ENCODE measurements around the gene OR6C76.
"Not testable (repeated sequence)": the region's sequence is repeated elsewhere in the genome, so short reads cannot be mapped to it uniquely, and the experiment has no call there.

OR6C76 gene

DNA sequence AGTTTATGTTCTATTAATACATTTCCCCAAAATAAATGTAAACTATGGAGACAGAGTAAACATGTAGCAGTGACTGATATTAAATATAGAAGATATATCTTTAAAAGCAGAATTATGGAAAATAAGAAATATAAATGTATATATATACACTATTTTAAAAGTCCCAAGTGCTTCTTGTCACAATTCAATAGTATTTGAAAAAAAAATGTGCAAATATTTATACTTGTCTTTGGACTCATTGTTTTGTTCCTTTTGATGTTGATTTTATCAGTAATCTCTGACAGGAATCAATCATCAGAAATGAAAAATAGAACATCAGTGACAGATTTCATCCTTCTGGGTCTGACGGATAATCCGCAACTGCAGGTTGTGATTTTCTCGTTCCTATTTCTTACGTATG, at the start of gene OR6C76:
Gene OR6C76 (plus strand): TSS at position 301 of the 400 bp plus-strand sequence. CDS start 0 bp downstream, at position 301.
- no peak for DNase-seq (ENCODE audit: low spot score)

DNA sequence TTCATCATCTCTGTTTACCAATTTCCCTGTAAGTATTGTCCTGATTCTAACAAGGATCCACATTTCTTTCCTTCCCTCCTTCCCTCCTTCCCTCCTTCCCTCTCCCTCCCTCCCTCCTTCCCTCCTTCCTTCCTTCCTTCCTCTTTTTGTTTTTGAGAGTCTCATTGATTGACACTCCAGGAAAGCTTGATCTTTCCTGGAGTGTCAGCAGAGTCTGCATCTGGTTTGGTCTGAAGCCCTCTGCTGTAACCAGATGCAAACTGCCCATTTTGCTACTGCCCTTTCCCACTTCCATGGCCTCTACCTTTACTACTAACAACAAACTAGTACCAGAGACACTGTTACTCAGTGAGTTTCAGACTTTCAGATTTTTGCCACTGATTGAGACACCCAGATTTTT, 40.2 kb upstream of the OR6C76 start:
- DNase-seq (ENCODE audit: low spot score), result no peak

GRCh38 chr12:55392032-55392795, 33.8 kb upstream of the OR6C76 start:
- no peak for DNase-seq (ENCODE audit: low spot score)

GRCh38 chr12:55396326-55396725, 29.7 kb upstream of the OR6C76 start:
- no peak for DNase-seq (ENCODE audit: low spot score)

DNA sequence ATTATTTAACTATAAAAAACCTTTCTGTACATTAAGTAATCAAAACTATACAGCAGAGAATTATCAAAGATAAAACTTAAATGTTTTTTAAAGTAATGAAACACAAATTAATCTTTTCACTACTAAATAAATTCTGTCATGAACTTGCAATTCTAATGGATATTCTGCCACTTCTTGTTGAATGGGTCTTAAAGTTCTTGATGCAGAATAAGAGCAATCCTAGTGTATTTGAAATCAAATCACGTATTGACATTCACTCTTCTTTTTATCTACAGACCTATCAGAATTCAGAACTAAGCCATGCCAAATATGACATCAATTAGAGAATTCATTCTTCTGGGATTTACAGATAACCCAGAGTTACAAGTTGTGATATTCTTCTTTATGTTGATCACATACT, 25.8 kb upstream of the OR6C76 start, which contains the start of gene OR6C65:
Gene OR6C65 (plus strand): TSS at position 301 of the 400 bp plus-strand sequence. CDS start 0 bp downstream, at position 301.
- no peak for DNase-seq (ENCODE audit: low spot score)

DNA sequence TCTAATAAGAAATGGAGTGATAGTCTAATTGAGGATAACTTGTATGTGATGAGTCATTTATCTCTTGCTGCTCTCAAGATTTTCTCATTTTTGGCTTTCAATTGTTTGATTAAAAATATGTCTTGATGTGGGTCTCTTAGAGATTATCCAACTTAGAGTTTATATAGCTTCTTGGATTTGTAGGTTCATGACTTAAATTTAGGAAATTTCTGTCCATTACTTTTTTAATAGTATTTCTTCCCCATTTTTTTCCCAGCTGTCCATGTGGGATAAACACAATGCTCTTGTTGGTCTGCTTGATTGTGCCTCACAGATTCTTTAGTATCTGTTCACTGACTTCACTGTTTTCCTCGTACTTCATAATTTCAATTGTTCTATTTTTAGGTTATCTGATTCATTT, 18.2 kb upstream of the OR6C76 start:
- DNase-seq (ENCODE audit: low spot score), result no peak

DNA sequence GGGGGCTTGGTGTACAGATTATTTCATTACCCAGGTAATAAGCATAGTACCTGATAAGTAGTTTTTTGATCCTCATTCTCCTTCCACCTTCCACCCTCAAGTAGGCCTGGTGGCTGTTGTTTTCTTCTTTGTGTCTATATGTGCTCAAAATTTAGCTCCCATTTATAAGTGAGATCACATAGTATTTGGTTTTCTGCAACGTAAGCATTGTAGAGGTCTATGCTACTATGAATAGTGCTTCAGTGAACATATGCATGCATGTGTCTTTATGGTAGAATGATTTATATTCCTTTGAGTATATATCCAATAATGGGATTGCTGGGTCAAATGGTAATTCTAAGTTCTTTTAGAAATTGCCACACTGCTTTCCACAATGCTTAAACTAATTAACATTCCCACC, 16.9 kb upstream of the OR6C76 start:
- DNase-seq (ENCODE audit: low spot score), result not testable (repeated sequence)

DNA sequence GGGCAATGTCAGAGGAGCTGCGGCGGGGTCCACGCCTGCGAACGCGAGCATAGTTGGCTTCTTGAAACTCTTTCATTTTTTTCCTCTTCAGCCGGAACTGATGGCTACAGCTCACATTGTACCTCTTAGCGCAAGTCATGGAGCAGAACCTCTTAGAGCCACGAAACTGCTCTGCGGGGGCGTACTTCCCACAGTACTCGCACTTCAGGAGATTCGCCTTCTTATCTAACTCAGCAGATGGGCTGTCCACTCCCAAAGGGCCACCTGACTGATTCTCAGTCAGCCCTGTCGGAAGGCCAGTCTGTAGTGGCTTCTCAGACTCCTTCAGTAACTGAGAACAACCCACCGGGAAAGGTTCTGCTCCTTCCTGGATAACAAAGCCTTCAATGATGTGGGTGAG, 13.9 kb upstream of the OR6C76 start:
- DNase-seq (ENCODE audit: low spot score), result not testable (repeated sequence)

GRCh38 chr12:55413498-55414388, 12.3 kb upstream of the OR6C76 start:
- DNase-seq (ENCODE audit: low spot score), result not testable (repeated sequence)

DNA sequence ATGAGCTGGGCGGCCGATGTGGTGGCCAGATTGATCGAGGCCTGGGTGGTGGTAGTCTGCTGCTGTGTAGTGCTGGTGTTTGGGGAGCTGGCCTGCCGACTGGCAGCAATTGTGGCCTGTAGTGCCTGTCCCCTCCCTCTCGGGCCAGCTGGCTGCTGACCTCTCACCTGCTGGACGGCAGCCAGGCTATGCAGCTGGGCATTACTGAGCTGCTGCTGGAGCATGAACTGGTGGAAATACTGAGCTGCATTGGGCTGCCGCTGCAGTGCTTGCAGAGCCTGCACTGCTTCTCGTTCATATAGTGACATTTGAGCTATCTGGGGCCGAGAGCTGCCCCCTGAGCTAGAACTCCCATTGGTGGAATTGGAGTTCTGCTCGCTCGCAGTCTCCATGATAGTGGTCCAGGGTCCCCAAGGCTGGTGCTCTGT, 11.6 kb upstream of the OR6C76 start:
- not testable (repeated sequence) for DNase-seq (ENCODE audit: low spot score)

DNA sequence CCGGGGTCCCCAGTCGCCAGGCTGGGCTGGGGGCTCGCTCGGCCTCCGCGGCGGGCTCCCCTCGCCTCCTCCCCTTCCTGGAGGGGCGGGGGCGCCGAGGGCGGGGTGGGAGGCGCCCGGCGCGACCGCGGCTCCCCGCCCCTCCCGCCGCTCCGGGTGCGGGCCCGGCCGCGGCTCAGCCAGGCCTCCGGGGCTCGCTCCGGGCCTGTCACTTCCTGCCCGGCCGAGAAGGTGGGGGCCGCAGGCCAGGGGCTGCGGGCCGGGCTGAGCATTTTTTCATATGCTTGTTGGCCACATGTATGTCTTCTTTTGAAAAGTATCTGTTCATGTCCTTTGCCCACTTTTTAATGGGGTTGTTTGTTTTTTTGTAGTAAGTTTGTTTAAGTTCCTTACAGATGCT, 11.2 kb upstream of the OR6C76 start:
- DNase-seq (ENCODE audit: low spot score), result not testable (repeated sequence)

GRCh38 chr12:55416961-55417360, 9.1 kb upstream of the OR6C76 start:
- DNase-seq (ENCODE audit: low spot score), result no peak

GRCh38 chr12:55420307-55420962, 5.6 kb upstream of the OR6C76 start:
- no peak for DNase-seq (ENCODE audit: low spot score)

- no peak for DNase-seq (ENCODE audit: low spot score)
Measured at GRCh38 chr12:55428331-55429243, 2.5 kb downstream of the OR6C76 start.

DNA sequence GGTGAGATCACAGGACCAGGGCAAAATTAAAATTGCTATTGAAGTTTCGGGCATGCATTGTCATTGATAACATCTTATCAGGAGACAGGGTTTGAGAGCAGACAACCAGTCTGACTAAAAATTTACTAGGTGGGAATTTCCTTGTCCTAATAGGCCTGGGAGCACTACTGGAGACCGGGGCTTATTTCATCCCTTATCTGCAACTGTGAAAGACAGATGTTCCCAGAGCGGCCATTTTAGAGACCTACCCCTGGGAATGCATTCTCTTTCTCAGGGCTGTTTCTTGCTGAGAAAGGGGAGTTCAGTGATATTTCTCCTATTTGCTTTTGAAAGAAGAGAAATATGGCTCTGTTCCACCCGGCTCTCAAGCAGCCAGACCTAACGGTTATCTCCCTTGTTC, 15.2 kb downstream of the OR6C76 start:
- DNase-seq (ENCODE audit: low spot score), result not testable (repeated sequence)

DNA sequence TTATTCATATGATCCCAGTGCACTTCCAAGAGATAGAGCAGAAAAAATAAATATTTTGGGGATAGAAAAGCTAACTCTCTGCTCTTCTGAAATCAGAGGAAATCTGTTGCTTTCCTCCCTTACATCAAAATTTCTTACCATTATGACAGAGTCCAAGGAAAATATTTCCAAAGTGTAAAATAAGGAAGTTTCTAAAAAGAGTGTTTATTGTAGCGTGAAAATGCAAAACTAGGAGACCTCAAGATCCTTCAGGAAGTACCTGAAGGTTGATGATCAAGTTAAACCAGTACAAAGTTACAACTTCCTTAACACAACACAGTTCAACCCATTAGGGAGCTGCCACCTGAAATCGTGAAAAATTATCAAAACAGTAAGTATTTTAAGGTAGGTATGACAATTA, 17.7 kb downstream of the OR6C76 start, which contains the start of gene OR6C2:
Gene OR6C2 (plus strand): TSS at position 301 of the 400 bp plus-strand sequence. CDS start 8,138 bp downstream, outside the sequence.
- DNase-seq (ENCODE audit: low spot score), result no peak

DNA sequence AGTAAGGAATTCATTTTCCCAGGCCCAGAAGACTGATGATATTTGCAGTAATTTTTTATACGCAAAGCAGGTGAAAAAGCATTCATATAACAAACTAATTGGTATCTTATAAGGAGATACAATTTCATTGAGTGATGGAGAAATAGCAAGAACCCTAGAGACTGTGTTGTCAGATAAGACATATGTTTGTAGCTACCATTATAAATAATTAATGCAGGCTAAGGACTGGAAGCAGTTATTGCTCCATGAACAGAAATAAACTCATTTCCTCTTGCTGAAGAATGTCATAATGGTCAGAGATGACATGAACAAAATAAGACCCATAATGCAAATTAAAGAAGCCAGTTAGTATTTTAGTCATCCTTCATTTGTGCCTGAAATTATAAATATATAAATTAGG, 19.3 kb downstream of the OR6C76 start:
- no peak for DNase-seq (ENCODE audit: low spot score)

- DNase-seq (ENCODE audit: low spot score), result no peak
Measured at GRCh38 chr12:55446326-55446725, 20.3 kb downstream of the OR6C76 start.

DNA sequence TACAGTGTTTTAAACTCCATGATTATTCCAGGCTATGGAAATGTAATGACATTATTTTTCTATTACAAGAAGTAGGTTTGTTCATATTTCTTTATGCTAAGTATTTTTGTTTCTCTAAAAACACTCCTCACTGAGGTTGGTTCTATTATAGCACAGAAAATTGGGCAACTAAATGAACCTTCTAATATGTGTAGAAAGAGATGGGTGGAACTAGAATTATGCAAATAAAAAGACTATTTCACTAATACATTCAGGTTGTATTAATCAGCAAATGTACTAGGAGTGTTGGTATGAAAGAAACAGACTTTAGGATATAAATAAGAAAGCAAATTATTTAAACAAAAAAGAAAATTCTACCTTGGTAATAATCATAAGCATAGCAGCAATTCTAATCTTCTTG, 22.8 kb downstream of the OR6C76 start:
- DNase-seq (ENCODE audit: low spot score), result no peak

DNA sequence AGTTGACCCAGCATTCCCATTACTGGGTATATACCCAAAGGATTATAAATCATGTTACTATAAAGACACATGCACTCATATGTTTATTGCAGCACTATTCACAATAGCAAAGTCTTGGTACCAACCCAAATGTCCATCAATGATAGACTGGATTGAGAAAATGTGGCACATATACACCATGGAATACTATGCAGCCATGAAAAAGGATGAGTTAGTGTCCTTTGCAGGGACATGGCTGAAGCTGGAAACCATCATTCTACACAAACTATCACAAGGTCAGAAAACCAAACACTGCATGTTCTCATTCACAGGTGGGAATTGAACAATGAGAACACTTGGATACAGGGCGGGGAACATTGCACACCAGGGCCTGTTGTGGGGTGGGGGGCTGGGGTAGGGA, 38.9 kb downstream of the OR6C76 start:
- DNase-seq (ENCODE audit: low spot score), result not testable (repeated sequence)

GRCh38 chr12:55467836-55468235, 41.8 kb downstream of the OR6C76 start:
- DNase-seq (ENCODE audit: low spot score), result no peak

Measured in SW480 (cell line).